Measurements from ENCODE around the gene PANX3. TPM values are rescaled to one million over a fixed set of nuclear protein-coding genes. Genes with fewer than 3 reads are reported as not detected.

Gene PANX3
- total and polyA plus RNA-seq, 9 donors = not detected

DNA sequence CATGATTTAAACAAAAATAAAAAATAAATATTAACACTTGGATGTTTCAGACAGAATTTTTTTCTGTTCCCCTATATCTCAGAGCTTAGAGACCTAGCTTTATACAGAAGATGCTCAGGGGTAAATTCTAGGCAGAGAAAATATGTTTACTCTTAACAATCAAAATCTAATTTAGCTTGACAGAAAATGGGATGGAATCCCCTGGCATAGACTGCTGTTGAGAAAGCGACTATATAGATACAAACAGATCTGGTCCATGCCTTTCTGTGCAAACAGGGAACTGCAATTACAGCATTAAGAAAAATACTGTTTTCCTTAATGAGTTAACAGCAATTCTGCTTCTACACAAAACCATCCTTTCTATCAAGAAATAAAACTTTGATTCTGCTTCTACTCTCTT is 47.8 kb downstream of the PANX3 start:
- Histone ChIP-seq H3K4me3 (no peak overlapping the region), H3K9me3 (no peaks in the 10 kb centered on the region), H3K27ac (no peak overlapping the region), H3K27me3 (no peaks in the 10 kb centered on the region), H3K4me1 (ENCODE audit: insufficient read depth) (no peaks in the 10 kb centered on the region), H3K36me3 (no peaks in the 10 kb centered on the region)
- intact Hi-C loops (cut with DNase I) = loop anchor here in 1 of 4 donors (5.0 kb wide), 1 partner anchor 183 kb away; no protein-coding TSS in a partner anchor
- 89 to 98% (median 96%) methylated on average over 1 of the region's 1 CpG for WGBS, 3 donors
- no peak for DNase-seq
- no peak for TF ChIP-seq EP300 (IDR thresholded peaks at IDR 0.05)

- Histone ChIP-seq H3K36me3 (no peaks in the 10 kb centered on the region), H3K9me3 (no peaks in the 10 kb centered on the region), H3K4me3 (no peak overlapping the region), H3K4me1 (ENCODE audit: insufficient read depth) (no peaks in the 10 kb centered on the region), H3K27me3 (no peaks in the 10 kb centered on the region), H3K27ac (no peak overlapping the region)
- DNase-seq = no peak
- intact Hi-C loops (cut with DNase I) = no loop called here
- TF ChIP-seq POLR2A (IDR thresholded peaks at IDR 0.05) (no peak), EP300 (IDR thresholded peaks at IDR 0.05) (no peak)
- TF ChIP-seq, protein P1, sequence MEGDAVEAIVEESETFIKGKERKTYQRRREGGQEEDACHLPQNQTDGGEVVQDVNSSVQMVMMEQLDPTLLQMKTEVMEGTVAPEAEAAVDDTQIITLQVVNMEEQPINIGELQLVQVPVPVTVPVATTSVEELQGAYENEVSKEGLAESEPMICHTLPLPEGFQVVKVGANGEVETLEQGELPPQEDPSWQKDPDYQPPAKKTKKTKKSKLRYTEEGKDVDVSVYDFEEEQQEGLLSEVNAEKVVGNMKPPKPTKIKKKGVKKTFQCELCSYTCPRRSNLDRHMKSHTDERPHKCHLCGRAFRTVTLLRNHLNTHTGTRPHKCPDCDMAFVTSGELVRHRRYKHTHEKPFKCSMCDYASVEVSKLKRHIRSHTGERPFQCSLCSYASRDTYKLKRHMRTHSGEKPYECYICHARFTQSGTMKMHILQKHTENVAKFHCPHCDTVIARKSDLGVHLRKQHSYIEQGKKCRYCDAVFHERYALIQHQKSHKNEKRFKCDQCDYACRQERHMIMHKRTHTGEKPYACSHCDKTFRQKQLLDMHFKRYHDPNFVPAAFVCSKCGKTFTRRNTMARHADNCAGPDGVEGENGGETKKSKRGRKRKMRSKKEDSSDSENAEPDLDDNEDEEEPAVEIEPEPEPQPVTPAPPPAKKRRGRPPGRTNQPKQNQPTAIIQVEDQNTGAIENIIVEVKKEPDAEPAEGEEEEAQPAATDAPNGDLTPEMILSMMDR (IDR thresholded peaks at IDR 0.05) = no peak
Measured at GRCh38 chr11:124661553-124661952, 50.3 kb downstream of the PANX3 start.

- Histone ChIP-seq H3K27ac (no peak overlapping the region), H3K4me1 (ENCODE audit: insufficient read depth) (no peaks in the 10 kb centered on the region), H3K36me3 (no peaks in the 10 kb centered on the region), H3K9me3 (no peaks in the 10 kb centered on the region), H3K4me3 (no peak overlapping the region), H3K27me3 (no peaks in the 10 kb centered on the region)
- TF ChIP-seq POLR2A (IDR thresholded peaks at IDR 0.05) (no peak), EP300 (IDR thresholded peaks at IDR 0.05) (no peak)
- TF ChIP-seq, protein P1 (IDR thresholded peaks at IDR 0.05) = no peak
- intact Hi-C loops (cut with DNase I) = no loop called here
- no peak for DNase-seq
- WGBS, 3 donors = 79 to 84% (median 82%) methylated on average over 4 of the region's 4 CpGs
Measured at GRCh38 chr11:124662106-124662505, 50.9 kb downstream of the PANX3 start.

- Histone ChIP-seq H3K9me3 (no peaks in the 10 kb centered on the region), H3K27ac (no peak overlapping the region), H3K27me3 (no peaks in the 10 kb centered on the region), H3K36me3 (no peaks in the 10 kb centered on the region), H3K4me1 (ENCODE audit: insufficient read depth) (no peaks in the 10 kb centered on the region), H3K4me3 (no peak overlapping the region)
- intact Hi-C loops (cut with DNase I) = no loop called here
- DNase-seq = no peak
- TF ChIP-seq EP300 (IDR thresholded peaks at IDR 0.05) (no peak), POLR2A (IDR thresholded peaks at IDR 0.05) (no peak)
- TF ChIP-seq, protein P1 (IDR thresholded peaks at IDR 0.05) = no peak
- 90 to 94% (median 93%) methylated on average over 2 of the region's 2 CpGs for WGBS, 3 donors
Measured at GRCh38 chr11:124663861-124664260, 52.6 kb downstream of the PANX3 start.

DNA sequence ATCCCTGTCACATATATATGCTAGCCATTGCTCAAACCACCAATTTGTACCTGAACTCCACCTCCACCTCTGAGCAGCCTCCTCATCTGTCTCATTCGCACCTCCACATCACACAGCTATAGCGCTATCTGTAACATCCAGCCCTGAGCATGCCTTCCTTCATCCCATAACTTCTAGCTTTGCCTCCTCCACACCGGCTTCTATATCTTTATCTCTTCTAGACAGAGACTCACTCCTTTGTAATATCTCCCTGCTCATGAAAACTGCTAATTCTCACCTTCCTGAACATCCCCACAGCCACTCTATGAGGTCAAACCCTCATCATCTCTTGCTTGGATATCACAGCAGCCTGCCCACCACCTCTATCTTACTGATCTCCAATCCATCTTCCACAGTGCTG is 56.4 kb downstream of the PANX3 start:
- 89 to 92% (median 90%) methylated on average over 3 of the region's 3 CpGs for WGBS, 3 donors
- no peak overlapping the region for H3K4me3 ChIP-seq
- H3K4me1 ChIP-seq (ENCODE audit: insufficient read depth) = no peaks in the 10 kb centered on the region
- TF ChIP-seq, protein P1 (IDR thresholded peaks at IDR 0.05) = no peak
- TF ChIP-seq POLR2A (IDR thresholded peaks at IDR 0.05) (no peak), EP300 (IDR thresholded peaks at IDR 0.05) (no peak)
- H3K27me3 ChIP-seq = no peaks in the 10 kb centered on the region
- intact Hi-C loops (cut with DNase I) = loop anchor here in 1 of 4 donors (5.0 kb wide), 2 partner anchors 95 to 175 kb away; partner anchors contain the start of gene ESAM
- H3K36me3 ChIP-seq = no peaks in the 10 kb centered on the region
- DNase-seq = no peak
- H3K27ac ChIP-seq = no peak overlapping the region
- H3K9me3 ChIP-seq = no peaks in the 10 kb centered on the region

All from ovary (tissue), 9 donors.